ENCODE results near the gene C2CD4C.
"Not testable (repeated sequence)": the region's sequence is repeated elsewhere in the genome, so short reads cannot be mapped to it uniquely, and the experiment has no call there.

Gene C2CD4C

DNA sequence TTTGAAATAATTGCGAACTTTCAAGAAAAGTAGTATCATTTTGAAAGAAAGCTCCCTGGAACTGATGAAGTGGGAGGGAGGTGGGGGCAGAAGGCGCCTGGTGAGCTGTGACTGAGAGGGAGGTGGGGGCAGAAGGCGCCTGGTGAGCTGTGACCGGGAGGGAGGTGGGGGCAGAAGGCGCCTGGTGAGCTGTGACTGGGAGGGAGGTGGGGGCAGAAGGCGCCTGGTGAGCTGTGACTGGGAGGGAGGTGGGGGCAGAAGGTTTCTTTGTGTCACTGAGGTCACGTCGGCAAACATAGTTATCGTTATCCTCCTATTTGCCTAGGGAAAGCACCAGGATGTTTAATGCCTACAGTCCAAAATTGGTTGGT, 24.2 kb downstream of the C2CD4C start:
- TF ChIP-seq, protein P1, sequence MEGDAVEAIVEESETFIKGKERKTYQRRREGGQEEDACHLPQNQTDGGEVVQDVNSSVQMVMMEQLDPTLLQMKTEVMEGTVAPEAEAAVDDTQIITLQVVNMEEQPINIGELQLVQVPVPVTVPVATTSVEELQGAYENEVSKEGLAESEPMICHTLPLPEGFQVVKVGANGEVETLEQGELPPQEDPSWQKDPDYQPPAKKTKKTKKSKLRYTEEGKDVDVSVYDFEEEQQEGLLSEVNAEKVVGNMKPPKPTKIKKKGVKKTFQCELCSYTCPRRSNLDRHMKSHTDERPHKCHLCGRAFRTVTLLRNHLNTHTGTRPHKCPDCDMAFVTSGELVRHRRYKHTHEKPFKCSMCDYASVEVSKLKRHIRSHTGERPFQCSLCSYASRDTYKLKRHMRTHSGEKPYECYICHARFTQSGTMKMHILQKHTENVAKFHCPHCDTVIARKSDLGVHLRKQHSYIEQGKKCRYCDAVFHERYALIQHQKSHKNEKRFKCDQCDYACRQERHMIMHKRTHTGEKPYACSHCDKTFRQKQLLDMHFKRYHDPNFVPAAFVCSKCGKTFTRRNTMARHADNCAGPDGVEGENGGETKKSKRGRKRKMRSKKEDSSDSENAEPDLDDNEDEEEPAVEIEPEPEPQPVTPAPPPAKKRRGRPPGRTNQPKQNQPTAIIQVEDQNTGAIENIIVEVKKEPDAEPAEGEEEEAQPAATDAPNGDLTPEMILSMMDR (IDR thresholded peaks at IDR 0.05; ENCODE audit: low read depth, low read length), result no peak
- TF ChIP-seq EZH2phosphoT487 (IDR thresholded peaks at IDR 0.05; ENCODE audit: low read depth), result no peak
- H3K9me3 ChIP-seq (ENCODE audit: insufficient read depth, low read length), result peaks cover 3% of the 10 kb centered on the region; the same call in 1 of the 2 replicates

DNA sequence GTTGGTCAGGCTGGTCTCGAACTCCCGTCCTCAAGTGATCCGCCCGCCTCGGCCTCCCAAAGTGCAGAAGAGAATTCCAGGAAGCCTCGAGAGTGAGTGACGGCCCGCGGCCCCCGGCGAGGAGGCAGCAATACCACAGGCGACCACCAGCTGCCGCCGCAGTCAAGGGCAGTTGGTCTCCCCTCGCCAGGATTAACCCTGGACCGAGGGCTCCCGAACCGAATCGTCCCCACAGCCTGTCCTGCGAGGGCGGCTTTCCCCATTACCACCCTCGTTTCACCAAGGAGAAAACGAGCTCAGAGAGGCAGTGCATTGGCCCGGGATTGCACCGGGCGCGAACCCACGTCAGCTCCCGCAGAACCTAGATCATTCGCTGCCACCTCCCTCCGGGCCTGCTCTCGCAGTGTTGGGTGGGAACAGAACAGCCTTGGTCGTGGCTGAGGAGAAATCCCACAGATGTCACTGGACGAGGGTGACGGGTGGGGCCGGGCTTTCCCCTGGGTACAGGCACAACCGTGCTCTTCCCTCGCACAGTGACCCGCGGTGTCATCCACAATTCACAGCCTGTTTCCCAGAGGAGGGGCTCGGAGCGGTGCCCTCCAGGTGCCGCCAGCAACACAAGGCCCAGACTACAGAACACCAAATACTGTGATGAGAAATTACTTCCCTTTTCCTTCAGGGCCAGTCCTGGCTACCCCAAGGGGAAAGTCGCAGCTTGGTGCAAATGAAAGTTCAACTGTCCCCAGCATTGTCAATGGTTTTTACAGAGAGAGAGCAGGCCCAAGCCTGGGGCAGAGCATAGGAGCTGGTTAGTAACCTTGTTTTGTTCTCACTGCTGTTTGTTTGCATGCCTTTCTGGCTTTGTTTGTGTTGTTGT, 24.8 kb downstream of the C2CD4C start:
- H2AFZ ChIP-seq (ENCODE audit: low read depth, low read length), result no peak overlapping the region

More for the DNA sequence above, 24.2 kb downstream of the C2CD4C start:
- Histone ChIP-seq H3K9ac (ENCODE audit: low read length) (no peak overlapping the region), H2AFZ (ENCODE audit: low read depth, low read length) (no peak overlapping the region), H3K4me3 (ENCODE audit: low read length) (no peak overlapping the region), H4K20me1 (ENCODE audit: insufficient read depth, low read length) (no peaks in the 10 kb centered on the region), H3K79me2 (ENCODE audit: low read length) (no peaks in the 10 kb centered on the region), H3K27ac (ENCODE audit: low read length) (no peak overlapping the region), H3K4me1 (ENCODE audit: low read length) (peaks cover 5% of the 10 kb centered on the region), H3K4me2 (ENCODE audit: low read length) (no peak overlapping the region), H3K36me3 (replicated peaks; ENCODE audit: low read depth, low read length) (no peaks in the 10 kb centered on the region), H3K27me3 (ENCODE audit: low read depth, low read length) (no peaks in the 10 kb centered on the region)

DNA sequence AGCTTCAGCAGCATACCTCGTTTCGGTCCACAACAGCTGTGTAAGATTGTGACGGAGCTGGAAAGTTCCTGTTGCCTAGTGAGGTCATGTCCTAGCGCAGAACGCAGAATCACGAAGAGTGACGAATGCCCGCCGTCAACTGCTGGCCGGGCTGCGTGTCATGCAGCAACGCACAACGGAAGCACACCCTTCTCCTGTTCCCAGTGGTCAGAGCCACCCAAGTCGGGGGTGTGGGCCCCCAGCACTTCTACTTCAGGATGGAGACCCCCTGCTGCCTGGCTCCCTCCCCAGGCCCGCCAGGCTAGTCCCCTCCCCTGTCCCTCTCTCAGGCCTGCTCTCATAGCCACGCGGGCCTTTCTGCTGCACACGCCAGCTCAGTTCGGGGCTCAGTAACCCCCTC, 25.9 kb downstream of the C2CD4C start:
- Histone ChIP-seq H3K79me2 (ENCODE audit: low read length) (no peaks in the 10 kb centered on the region), H3K27ac (ENCODE audit: low read length) (peak overlapping the region; percentile 10; the same call in 1 of the 2 replicates), H3K36me3 (replicated peaks; ENCODE audit: low read depth, low read length) (no peaks in the 10 kb centered on the region), H3K4me1 (ENCODE audit: low read length) (peaks cover 5% of the 10 kb centered on the region), H4K20me1 (ENCODE audit: insufficient read depth, low read length) (no peaks in the 10 kb centered on the region), H3K4me3 (ENCODE audit: low read length) (peak overlapping the region; percentile 25; the same call in 1 of the 2 replicates), H3K9ac (ENCODE audit: low read length) (no peak overlapping the region), H3K9me3 (ENCODE audit: insufficient read depth, low read length) (peaks cover 3% of the 10 kb centered on the region; the same call in 1 of the 2 replicates), H3K4me2 (ENCODE audit: low read length) (peak overlapping the region; percentile 24; the same call in 1 of the 2 replicates), H3K27me3 (ENCODE audit: low read depth, low read length) (no peaks in the 10 kb centered on the region), H2AFZ (ENCODE audit: low read depth, low read length) (no peak overlapping the region)
- no peak for TF ChIP-seq EZH2phosphoT487 (IDR thresholded peaks at IDR 0.05; ENCODE audit: low read depth)
- TF ChIP-seq, protein P1 (IDR thresholded peaks at IDR 0.05; ENCODE audit: low read depth, low read length), result no peak

More for the DNA sequence above, 24.8 kb downstream of the C2CD4C start:
- Histone ChIP-seq H3K4me2 (ENCODE audit: low read length) (no peak overlapping the region), H3K27ac (ENCODE audit: low read length) (no peak overlapping the region), H3K9ac (ENCODE audit: low read length) (no peak overlapping the region), H3K9me3 (ENCODE audit: insufficient read depth, low read length) (peaks cover 3% of the 10 kb centered on the region; the same call in 1 of the 2 replicates), H3K4me3 (ENCODE audit: low read length) (no peak overlapping the region), H3K36me3 (replicated peaks; ENCODE audit: low read depth, low read length) (no peaks in the 10 kb centered on the region), H3K27me3 (ENCODE audit: low read depth, low read length) (no peaks in the 10 kb centered on the region), H3K79me2 (ENCODE audit: low read length) (no peaks in the 10 kb centered on the region), H4K20me1 (ENCODE audit: insufficient read depth, low read length) (no peaks in the 10 kb centered on the region), H3K4me1 (ENCODE audit: low read length) (peaks cover 5% of the 10 kb centered on the region)
- TF ChIP-seq EZH2phosphoT487 (IDR thresholded peaks at IDR 0.05; ENCODE audit: low read depth), result no peak

DNA sequence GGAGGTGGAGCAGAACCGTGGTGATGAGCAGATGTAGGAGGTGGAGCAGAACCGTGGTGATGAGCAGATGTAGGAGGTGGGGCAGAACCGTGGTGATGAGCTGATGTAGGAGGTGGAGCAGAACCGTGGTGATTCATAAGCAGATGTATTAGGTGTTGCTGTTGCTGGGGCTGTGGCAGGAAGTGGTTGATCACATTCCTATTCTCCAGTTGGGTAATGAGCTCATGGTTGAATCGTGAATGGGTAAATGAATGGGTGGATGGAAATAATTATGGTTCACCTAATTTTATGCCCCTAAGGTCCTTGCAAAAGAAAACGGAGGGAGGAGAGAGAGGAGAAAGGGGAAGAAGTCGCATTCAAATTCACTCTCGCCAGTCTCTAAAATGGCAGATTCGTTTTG, 26.4 kb downstream of the C2CD4C start:
- H3K4me2 ChIP-seq (ENCODE audit: low read length), result peak overlapping the region; percentile 24; the same call in 1 of the 2 replicates
- H3K36me3 ChIP-seq (replicated peaks; ENCODE audit: low read depth, low read length); H3K27me3 ChIP-seq (ENCODE audit: low read depth, low read length); H3K79me2 ChIP-seq (ENCODE audit: low read length); H3K9me3 ChIP-seq (ENCODE audit: insufficient read depth, low read length); H4K20me1 ChIP-seq (ENCODE audit: insufficient read depth, low read length); H3K4me1 ChIP-seq (ENCODE audit: low read length); H2AFZ ChIP-seq (ENCODE audit: low read depth, low read length); H3K9ac ChIP-seq (ENCODE audit: low read length): not testable (repeated sequence)
- peak overlapping the region; percentile 25; the same call in 1 of the 2 replicates for H3K4me3 ChIP-seq (ENCODE audit: low read length)
- H3K27ac ChIP-seq (ENCODE audit: low read length), result peak overlapping the region; percentile 10; the same call in 1 of the 2 replicates

DNA sequence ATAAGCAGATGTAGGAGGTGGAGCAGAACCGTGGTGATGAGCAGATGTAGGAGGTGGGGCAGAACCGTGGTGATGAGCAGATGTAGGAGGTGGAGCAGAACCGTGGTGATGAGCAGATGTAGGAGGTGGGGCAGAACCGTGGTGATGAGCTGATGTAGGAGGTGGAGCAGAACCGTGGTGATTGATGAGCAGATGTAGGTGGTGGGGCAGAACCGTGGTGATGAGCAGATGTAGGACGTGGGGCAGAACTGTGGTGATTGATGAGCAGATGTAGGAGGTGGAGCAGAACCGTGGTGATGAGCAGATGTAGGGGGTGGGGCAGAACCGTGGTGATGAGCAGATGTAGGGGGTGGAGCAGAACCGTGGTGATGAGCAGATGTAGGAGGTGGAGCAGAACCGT, 27.0 kb downstream of the C2CD4C start:
- H3K27ac ChIP-seq (ENCODE audit: low read length); H3K9me3 ChIP-seq (ENCODE audit: insufficient read depth, low read length): not testable (repeated sequence)

DNA sequence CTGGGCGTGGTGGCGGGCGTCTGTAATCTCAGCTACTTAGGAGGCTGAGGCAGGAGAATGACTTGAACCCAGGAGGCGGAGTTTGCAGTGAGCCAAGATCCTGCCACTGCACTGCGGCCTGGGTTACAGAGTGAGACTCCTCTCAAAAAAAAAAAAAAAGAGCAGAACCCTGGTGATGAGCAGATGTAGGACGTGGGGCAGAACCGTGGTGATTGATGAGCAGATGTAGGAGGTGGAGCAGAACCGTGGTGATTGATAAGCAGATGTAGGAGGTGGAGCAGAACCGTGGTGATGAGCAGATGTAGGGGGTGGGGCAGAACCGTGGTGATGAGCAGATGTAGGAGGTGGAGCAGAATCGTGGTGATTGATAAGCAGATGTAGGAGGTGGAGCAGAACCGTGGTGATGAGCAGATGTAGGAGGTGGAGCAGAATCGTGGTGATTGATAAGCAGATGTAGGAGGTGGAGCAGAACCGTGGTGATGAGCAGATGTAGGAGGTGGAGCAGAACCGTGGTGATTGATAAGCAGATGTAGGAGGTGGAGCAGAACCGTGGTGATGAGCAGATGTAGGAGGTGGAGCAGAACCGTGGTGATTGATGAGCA, 28.2 kb downstream of the C2CD4C start:
- not testable (repeated sequence) for H2AFZ ChIP-seq (ENCODE audit: low read depth, low read length); H3K4me2 ChIP-seq (ENCODE audit: low read length); H3K27ac ChIP-seq (ENCODE audit: low read length); H3K4me1 ChIP-seq (ENCODE audit: low read length); H3K9ac ChIP-seq (ENCODE audit: low read length); H3K79me2 ChIP-seq (ENCODE audit: low read length); H4K20me1 ChIP-seq (ENCODE audit: insufficient read depth, low read length); H3K36me3 ChIP-seq (replicated peaks; ENCODE audit: low read depth, low read length); H3K4me3 ChIP-seq (ENCODE audit: low read length); H3K9me3 ChIP-seq (ENCODE audit: insufficient read depth, low read length); H3K27me3 ChIP-seq (ENCODE audit: low read depth, low read length)

More for the DNA sequence above, 27.0 kb downstream of the C2CD4C start:
- not testable (repeated sequence) for H2AFZ ChIP-seq (ENCODE audit: low read depth, low read length); H3K4me1 ChIP-seq (ENCODE audit: low read length); H3K4me3 ChIP-seq (ENCODE audit: low read length); H3K4me2 ChIP-seq (ENCODE audit: low read length); H3K36me3 ChIP-seq (replicated peaks; ENCODE audit: low read depth, low read length); H3K79me2 ChIP-seq (ENCODE audit: low read length); H4K20me1 ChIP-seq (ENCODE audit: insufficient read depth, low read length); H3K27me3 ChIP-seq (ENCODE audit: low read depth, low read length); H3K9ac ChIP-seq (ENCODE audit: low read length)

Data from OCI-LY3 (cell line).